Measurements from ENCODE around the gene HOXC5.

The HOXC5 gene

DNA sequence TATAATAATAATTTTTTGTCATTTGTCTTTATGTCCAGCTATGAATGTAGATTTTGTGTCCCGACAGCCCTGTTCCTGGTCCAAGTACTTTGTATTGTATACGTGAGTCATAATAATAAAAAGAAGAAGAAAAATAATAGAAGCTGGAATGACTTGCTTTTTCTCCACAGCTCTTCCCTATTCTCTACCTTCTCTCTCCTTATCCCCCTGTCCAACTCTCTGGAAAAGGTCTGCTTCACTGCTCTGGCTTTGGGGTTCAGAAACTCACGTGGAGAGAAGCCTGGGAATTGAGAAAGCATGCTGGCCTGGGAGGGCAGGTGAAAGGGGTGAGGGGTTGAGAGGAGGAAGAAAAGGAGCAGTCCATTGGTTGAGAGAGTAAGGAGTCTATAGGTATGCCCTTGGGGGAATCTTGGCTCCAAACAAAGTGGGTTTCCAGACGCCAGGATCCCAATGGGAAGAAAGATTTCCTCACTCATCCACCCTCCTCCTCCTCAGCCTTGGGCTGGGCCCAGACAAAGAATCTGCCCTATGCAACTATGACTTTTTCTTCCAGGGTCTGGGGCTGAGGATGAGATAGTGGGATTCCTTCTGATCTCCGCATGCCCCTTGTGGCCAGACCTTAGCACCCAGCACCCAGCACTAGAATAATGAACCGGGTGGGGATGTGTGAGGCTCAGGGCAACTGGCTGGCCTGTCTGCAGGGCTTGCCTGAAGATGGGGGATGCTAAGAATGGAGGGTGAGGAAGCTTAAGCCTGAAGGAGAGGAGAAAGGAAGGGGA is 20.0 kb upstream of the HOXC5 start:
- no peak for TF ChIP-seq FOXP2 (optimal IDR thresholded peaks at IDR 0.05; ENCODE audit: borderline replicate concordance, extremely low read depth, extremely low read length, insufficient read depth)
- TF ChIP-seq, protein P1, sequence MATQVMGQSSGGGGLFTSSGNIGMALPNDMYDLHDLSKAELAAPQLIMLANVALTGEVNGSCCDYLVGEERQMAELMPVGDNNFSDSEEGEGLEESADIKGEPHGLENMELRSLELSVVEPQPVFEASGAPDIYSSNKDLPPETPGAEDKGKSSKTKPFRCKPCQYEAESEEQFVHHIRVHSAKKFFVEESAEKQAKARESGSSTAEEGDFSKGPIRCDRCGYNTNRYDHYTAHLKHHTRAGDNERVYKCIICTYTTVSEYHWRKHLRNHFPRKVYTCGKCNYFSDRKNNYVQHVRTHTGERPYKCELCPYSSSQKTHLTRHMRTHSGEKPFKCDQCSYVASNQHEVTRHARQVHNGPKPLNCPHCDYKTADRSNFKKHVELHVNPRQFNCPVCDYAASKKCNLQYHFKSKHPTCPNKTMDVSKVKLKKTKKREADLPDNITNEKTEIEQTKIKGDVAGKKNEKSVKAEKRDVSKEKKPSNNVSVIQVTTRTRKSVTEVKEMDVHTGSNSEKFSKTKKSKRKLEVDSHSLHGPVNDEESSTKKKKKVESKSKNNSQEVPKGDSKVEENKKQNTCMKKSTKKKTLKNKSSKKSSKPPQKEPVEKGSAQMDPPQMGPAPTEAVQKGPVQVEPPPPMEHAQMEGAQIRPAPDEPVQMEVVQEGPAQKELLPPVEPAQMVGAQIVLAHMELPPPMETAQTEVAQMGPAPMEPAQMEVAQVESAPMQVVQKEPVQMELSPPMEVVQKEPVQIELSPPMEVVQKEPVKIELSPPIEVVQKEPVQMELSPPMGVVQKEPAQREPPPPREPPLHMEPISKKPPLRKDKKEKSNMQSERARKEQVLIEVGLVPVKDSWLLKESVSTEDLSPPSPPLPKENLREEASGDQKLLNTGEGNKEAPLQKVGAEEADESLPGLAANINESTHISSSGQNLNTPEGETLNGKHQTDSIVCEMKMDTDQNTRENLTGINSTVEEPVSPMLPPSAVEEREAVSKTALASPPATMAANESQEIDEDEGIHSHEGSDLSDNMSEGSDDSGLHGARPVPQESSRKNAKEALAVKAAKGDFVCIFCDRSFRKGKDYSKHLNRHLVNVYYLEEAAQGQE (IDR thresholded peaks at IDR 0.05; ENCODE audit: insufficient read depth in 1 of 2, low read depth in 2 of 2, low read length in 2 of 2): no peak
- no peak for TF ChIP-seq POLR2AphosphoS5 (IDR thresholded peaks at IDR 0.05; ENCODE audit: low read depth, low read length)
- TF ChIP-seq SIN3A (IDR thresholded peaks at IDR 0.05; ENCODE audit: borderline replicate concordance, insufficient read depth, low read length): no peak
- no peak for TF ChIP-seq TAF1 (IDR thresholded peaks at IDR 0.05; ENCODE audit: borderline replicate concordance, insufficient read depth, low read length)

DNA sequence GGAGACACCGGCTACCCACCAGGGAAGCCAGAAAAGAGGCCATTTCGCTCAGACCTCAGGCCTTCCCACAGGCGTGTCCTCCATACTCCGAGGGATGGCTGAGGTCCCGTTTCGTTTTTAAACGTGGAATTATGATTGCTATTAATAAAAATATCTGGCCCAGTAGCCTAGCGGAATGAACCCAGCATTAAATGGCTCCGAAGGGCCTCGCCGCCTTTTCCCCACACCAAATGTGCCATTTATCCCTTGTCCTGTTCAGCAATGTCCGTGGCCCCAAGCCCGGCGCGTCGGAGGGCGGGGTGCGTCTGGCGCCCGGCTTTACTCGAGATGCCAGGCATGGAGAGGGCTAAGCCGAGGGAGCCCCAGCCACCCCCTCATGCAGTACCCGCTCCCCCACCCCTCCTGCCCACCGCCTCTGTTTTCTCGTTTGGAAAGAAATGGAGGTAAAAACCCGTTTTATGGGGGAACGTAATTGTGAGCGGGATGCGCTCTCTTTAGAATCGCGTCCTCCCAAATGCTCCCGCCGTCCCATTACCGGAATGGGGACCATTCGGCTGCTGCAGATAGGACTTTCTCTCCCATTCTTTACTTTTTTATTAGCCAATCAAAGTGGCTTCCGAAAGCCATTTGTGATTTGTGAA is 18.4 kb upstream of the HOXC5 start:
- TF ChIP-seq TAF1 (IDR thresholded peaks at IDR 0.05; ENCODE audit: borderline replicate concordance, insufficient read depth, low read length): no peak
- TF ChIP-seq, protein P1 (IDR thresholded peaks at IDR 0.05; ENCODE audit: insufficient read depth in 1 of 2, low read depth in 2 of 2, low read length in 2 of 2): no peak
- no peak for TF ChIP-seq FOXP2 (optimal IDR thresholded peaks at IDR 0.05; ENCODE audit: borderline replicate concordance, extremely low read depth, extremely low read length, insufficient read depth)
- TF ChIP-seq SIN3A (IDR thresholded peaks at IDR 0.05; ENCODE audit: borderline replicate concordance, insufficient read depth, low read length): no peak
- TF ChIP-seq POLR2AphosphoS5 (IDR thresholded peaks at IDR 0.05; ENCODE audit: low read depth, low read length): no peak

DNA sequence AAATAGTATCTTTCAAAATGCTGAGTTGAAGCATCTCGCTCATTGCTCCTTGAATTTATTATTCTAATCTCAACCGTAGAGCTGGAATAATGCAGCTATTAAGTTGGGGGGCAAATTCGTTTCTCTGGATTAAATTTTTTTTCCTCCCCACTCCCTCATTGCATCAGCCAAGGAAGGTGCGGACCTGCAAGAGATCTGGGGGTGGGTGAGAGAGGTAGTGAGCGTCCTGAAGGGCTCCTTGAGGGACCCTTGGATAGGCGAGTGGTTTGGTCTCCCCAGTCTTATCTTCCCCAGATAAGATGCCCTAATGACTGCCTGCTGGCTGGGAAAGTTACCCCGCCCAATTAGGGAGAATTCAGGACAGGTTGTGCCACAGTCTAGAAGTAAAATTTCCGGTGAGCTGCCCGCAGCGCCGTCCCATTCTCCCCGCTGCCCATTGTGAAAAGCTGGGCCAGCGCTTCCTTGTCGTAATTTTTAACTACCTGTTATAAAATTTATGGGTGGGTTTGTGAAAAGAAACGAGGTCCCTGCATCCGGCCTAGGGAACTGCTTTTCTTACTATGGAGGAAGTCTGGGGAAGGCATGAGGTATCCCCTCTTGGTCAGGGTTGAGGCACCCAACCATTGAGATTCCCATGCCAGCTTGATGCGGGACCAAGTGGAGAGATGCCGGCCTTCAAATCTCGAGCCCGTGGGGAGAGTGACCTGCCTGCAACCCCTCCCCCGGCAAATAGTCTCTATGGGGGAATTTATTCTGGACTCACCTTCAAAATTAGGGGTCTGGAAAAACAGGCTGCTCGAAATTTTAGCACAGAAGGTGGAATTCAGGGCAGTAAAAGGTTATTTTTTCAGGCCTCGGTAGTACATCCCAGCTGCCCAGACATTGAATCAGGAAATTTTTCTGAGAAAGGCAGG is 17.6 kb upstream of the HOXC5 start:
- TF ChIP-seq POLR2AphosphoS5 (IDR thresholded peaks at IDR 0.05; ENCODE audit: low read depth, low read length) (no peak), FOXP2 (optimal IDR thresholded peaks at IDR 0.05; ENCODE audit: borderline replicate concordance, extremely low read depth, extremely low read length, insufficient read depth) (no peak), TAF1 (IDR thresholded peaks at IDR 0.05; ENCODE audit: borderline replicate concordance, insufficient read depth, low read length) (no peak), SIN3A (IDR thresholded peaks at IDR 0.05; ENCODE audit: borderline replicate concordance, insufficient read depth, low read length) (no peak)
- TF ChIP-seq, protein P1 (IDR thresholded peaks at IDR 0.05; ENCODE audit: insufficient read depth in 1 of 2, low read depth in 2 of 2, low read length in 2 of 2): no peak

DNA sequence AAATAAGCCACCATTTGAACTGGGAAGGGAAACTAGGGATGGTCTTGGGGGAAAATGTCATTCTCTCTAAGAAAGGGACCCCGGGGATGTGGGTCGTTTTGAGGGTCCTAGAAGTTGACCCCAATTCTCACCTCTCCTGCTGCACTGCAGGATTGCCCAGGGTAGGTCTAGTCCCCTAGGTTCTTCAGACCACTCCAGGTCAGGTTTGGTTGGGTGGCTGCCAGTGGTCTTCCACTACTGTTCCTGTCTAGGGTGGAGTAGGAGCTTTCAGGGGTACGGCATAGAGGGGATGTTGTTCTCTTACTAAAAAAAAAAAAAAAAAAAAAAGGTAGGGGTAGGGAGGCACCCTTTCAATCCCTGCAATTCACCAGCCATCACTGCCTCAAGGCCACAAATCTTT is 16.8 kb upstream of the HOXC5 start:
- TF ChIP-seq TAF1 (IDR thresholded peaks at IDR 0.05; ENCODE audit: borderline replicate concordance, insufficient read depth, low read length): no peak
- TF ChIP-seq, protein P1 (IDR thresholded peaks at IDR 0.05; ENCODE audit: insufficient read depth in 1 of 2, low read depth in 2 of 2, low read length in 2 of 2): no peak
